BE2C (cell line): Measurements from ENCODE around the gene EYA2.
"Not testable (repeated sequence)": the region's sequence is repeated elsewhere in the genome, so short reads cannot be mapped to it uniquely, and the experiment has no call there.

Experiments
- DNase-seq: peaks from one replicate; pipeline ENCODE4 v3.0.0-alpha.2; 2020
- H3K27me3 ChIP-seq: fragments of 250-450 bp; sonication (Bioruptor Pico); 2 replicates; pipeline ENCODE4 v1.5.1; 2020; ENCODE audit warnings: mild to moderate bottlenecking
- H3K36me3 ChIP-seq: fragments of 250-450 bp; sonication (Bioruptor Pico); 2 replicates; pipeline ENCODE4 v1.5.1; 2020; ENCODE audit warnings: mild to moderate bottlenecking
- H3K4me1 ChIP-seq: fragments of 250-450 bp; sonication (Bioruptor Pico); 2 replicates; pipeline ENCODE4 v1.5.1; 2020
- H3K4me3 ChIP-seq: 2 replicates; pipeline ENCODE4 v1.5.1; 2011; ENCODE audit warnings: low read depth, low read length
- H3K9me3 ChIP-seq: fragments of 250-450 bp; sonication (Bioruptor Pico); 2 replicates; pipeline ENCODE4 v1.5.1; 2020
- CTCF ChIP-seq: IDR thresholded peaks from 2 replicates; pipeline ENCODE4 v1.5.1; 2012; ENCODE audit warnings: mild to moderate bottlenecking, low read depth, low read length

EYA2 gene

GRCh38 chr20:46930640-46931339 is 36.1 kb downstream of the EYA2 start:
- no peaks in the 10 kb centered on the region; the same call in 1 of the 2 replicates for H3K27me3 ChIP-seq
- no peak for DNase-seq
- H3K4me3 ChIP-seq: no peak overlapping the region
- no peaks in the 10 kb centered on the region for H3K9me3 ChIP-seq
- TF ChIP-seq CTCF: no peak
- no peaks in the 10 kb centered on the region for H3K36me3 ChIP-seq
- H3K4me1 ChIP-seq: no peaks in the 10 kb centered on the region

DNA sequence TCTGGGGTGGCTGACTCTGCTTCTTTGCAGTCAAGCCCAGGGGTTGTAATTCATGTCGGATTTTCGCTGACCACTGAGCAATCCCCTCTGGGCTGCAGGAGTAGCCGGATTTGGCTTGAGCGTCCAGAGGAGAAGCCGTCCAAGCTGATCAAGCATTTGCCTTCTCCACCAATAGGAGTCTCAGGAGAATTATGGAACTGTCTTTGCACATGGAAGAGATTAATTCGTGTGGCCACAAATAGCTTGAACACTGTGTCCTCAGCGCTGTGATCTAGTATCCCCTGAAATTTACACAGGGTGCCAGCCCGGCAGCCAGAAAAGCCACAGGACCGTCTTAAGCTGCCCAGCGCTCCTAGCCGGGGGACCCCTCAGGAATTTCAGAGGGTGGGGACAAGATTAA is 37.1 kb downstream of the EYA2 start:
- no peak overlapping the region for H3K4me3 ChIP-seq

GRCh38 chr20:46932439-46932838 is 37.8 kb downstream of the EYA2 start:
- H3K27me3 ChIP-seq, H3K4me3 ChIP-seq, H3K9me3 ChIP-seq, H3K4me1 ChIP-seq, DNase-seq, H3K36me3 ChIP-seq: not testable (repeated sequence)

More for the DNA sequence above, 37.1 kb downstream of the EYA2 start:
- H3K4me1 ChIP-seq: no peaks in the 10 kb centered on the region
- H3K9me3 ChIP-seq: no peaks in the 10 kb centered on the region
- H3K27me3 ChIP-seq: no peaks in the 10 kb centered on the region; the same call in 1 of the 2 replicates
- H3K36me3 ChIP-seq: no peaks in the 10 kb centered on the region
- TF ChIP-seq CTCF: no peak
- no peak for DNase-seq

- Histone ChIP-seq H3K9me3 (no peaks in the 10 kb centered on the region), H3K27me3 (no peaks in the 10 kb centered on the region; the same call in 1 of the 2 replicates), H3K36me3 (no peaks in the 10 kb centered on the region), H3K4me1 (no peaks in the 10 kb centered on the region), H3K4me3 (no peak overlapping the region)
- no peak for TF ChIP-seq CTCF
- no peak for DNase-seq
These were observed 38.5 kb downstream of the EYA2 start for GRCh38 chr20:46933150-46933549.

- Histone ChIP-seq H3K36me3 (no peaks in the 10 kb centered on the region), H3K27me3 (no peaks in the 10 kb centered on the region), H3K9me3 (no peaks in the 10 kb centered on the region), H3K4me3 (no peak overlapping the region), H3K4me1 (no peaks in the 10 kb centered on the region)
- no peak for TF ChIP-seq CTCF
- no peak for DNase-seq
These were observed 40.2 kb downstream of the EYA2 start for GRCh38 chr20:46934746-46935287.

DNA sequence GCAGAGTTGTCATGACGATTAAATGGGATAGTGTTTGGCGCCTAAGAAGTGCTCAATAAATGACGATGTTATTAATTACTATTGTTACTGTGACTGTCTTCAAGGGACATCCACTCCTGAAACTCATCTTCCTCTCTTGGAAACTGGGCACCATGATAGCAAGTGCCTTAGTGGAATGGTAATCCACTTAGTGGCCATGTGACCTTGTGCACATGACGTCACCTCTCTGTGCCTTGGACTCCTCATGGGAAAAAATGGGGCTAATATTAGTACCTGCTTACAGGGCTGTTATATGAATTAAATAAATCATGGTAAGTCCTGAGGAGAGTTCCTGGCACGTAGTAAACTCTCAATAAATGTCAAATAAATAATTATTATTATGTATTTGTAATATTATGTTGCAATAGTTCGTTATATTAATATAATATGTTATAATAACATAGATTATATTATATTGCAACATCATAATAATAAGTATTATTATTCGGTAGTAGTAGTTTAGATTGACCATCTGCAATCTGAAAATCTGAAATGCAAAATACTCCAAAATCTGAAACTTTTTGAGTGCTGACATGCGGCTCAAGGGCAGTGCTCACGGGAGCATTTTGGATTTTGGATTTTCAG is 40.9 kb downstream of the EYA2 start:
- DNase-seq: no peak
- no peak for TF ChIP-seq CTCF
- no peaks in the 10 kb centered on the region for H3K4me1 ChIP-seq
- H3K4me3 ChIP-seq: no peak overlapping the region
- H3K9me3 ChIP-seq: no peaks in the 10 kb centered on the region
- no peaks in the 10 kb centered on the region for H3K27me3 ChIP-seq
- H3K36me3 ChIP-seq: no peaks in the 10 kb centered on the region
